SU-DHL-6 (cell line): ENCODE data around the gene DOCK3.

Experiments
- CTCF ChIP-seq: fragments of 200-600 bp; sonication (generic); IDR thresholded peaks from one replicate; pipeline ENCODE4 v1.5.1; 2017; ENCODE audit warnings: antibody characterized with exemption, mild to moderate bottlenecking, low read length, moderate library complexity; ENCODE audit not compliant: insufficient read depth, poor library complexity, severe bottlenecking
- EZH2phosphoT487 ChIP-seq: fragments of 200-600 bp; sonication (generic), shearing (Covaris generic); conservative IDR thresholded peaks from 2 replicates; pipeline ENCODE4 v1.6.1; 2018; ENCODE audit warnings: mild to moderate bottlenecking, antibody characterized with exemption, low read length, moderate library complexity, mixed read lengths

DNA sequence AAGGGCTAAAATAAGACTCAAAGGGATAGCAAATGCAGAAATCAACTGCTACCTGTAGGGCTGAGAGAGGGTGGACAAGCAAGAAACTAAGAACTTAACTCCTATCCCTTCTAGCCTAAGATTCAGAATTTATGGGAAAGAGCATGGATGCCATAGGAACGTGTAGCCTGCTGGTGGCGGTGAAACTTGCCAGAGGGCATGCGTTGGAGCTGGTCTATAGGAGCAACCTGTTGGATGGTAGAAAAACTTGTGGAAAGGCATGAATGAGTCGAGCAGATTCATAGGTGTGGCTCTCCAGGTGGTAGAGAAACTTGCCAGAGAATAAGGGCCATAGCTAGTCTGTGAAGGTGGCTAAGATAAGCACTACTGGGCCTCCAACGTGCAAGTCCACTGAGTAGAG lies 137.2 kb downstream of the DOCK3 start:
- TF ChIP-seq EZH2phosphoT487 (no peak), CTCF (no peak)
